Keratinocyte (primary cell): ENCODE measurements around the gene IGFBP4. TPM values are rescaled to one million over a fixed set of nuclear protein-coding genes. Genes with fewer than 3 reads are reported as not detected.

Source experiments
- DNase-seq: peaks from one replicate; pipeline ENCODE4 v3.0.0-alpha.2; 2011; ENCODE audit warnings: low read depth, missing footprints, low spot score
- FAIRE-seq: peaks from 2 replicates; lab custom pipeline; 2011; peaks lifted over from hg19 to GRCh38; lab: Jason Lieb, UNC
- H2AFZ ChIP-seq: 2 replicates; pipeline ENCODE4 v1.6.0; 2012; ENCODE audit warnings: low read length, control low read depth, inconsistent platforms; ENCODE audit not compliant: control insufficient read depth
- H3K27ac ChIP-seq: 2 replicates; pipeline ENCODE4 v1.5.1; 2011; ENCODE audit warnings: low read length; ENCODE audit not compliant: control insufficient read depth, insufficient read depth
- H3K27me3 ChIP-seq: 3 replicates; pipeline ENCODE4 v1.6.0; 2011; ENCODE audit warnings: low read length; ENCODE audit not compliant: control insufficient read depth, insufficient read depth; ENCODE audit errors: extremely low read depth
- H3K36me3 ChIP-seq, 2 experiments: 2 replicates in 1 of 2; 3 replicates in 1 of 2; pipeline ENCODE4 v1.5.1; 2011; ENCODE audit warnings: low read length in 2 of 2, mild to moderate bottlenecking in 1 of 2; ENCODE audit not compliant: control insufficient read depth in 2 of 2, insufficient read depth in 2 of 2; ENCODE audit errors: extremely low read depth in 1 of 2
- H3K4me1 ChIP-seq: 3 replicates; pipeline ENCODE4 v1.5.1; 2011; ENCODE audit warnings: low read length; ENCODE audit not compliant: control insufficient read depth, insufficient read depth; ENCODE audit errors: extremely low read depth
- H3K4me2 ChIP-seq: 3 replicates; pipeline ENCODE4 v1.6.0; 2011; ENCODE audit warnings: low read depth, low read length; ENCODE audit not compliant: control insufficient read depth, insufficient read depth; ENCODE audit errors: extremely low read depth
- H3K4me3 ChIP-seq, 3 experiments: fragments of 200-600 bp in 1 of 3; sonication (generic) in 1 of 3; 2 replicates in 2 of 3; 3 replicates in 1 of 3; pipeline ENCODE4 v1.5.1; 2011 to 2016; ENCODE audit warnings: low read length in 3 of 3, mild to moderate bottlenecking in 3 of 3, control low read depth in 2 of 3, inconsistent platforms in 1 of 3, low read depth in 1 of 3, mixed read lengths in 1 of 3, mixed run types in 1 of 3, moderate library complexity in 1 of 3; ENCODE audit not compliant: control insufficient read depth in 2 of 3, insufficient read depth in 2 of 3; ENCODE audit errors: extremely low read depth in 1 of 3
- H3K79me2 ChIP-seq: 2 replicates; pipeline ENCODE4 v1.6.0; 2012; ENCODE audit warnings: low read length; ENCODE audit not compliant: control insufficient read depth, insufficient read depth
- H3K9ac ChIP-seq: 3 replicates; pipeline ENCODE4 v1.6.0; 2011; ENCODE audit warnings: low read length; ENCODE audit not compliant: control insufficient read depth, insufficient read depth; ENCODE audit errors: extremely low read depth
- H3K9me1 ChIP-seq: 3 replicates; pipeline ENCODE4 v1.6.0; 2011; ENCODE audit warnings: low read length; ENCODE audit not compliant: control insufficient read depth, insufficient read depth; ENCODE audit errors: extremely low read depth
- H3K9me3 ChIP-seq: 2 replicates; pipeline ENCODE4 v1.5.1; 2012; ENCODE audit warnings: low read depth, low read length; ENCODE audit not compliant: control insufficient read depth
- H4K20me1 ChIP-seq: 3 replicates; pipeline ENCODE4 v1.6.0; 2011; ENCODE audit warnings: low read length; ENCODE audit not compliant: control insufficient read depth, insufficient read depth; ENCODE audit errors: extremely low read depth
- CTCF ChIP-seq, 3 experiments: IDR thresholded peaks in 1 of 3; conservative IDR thresholded peaks in 1 of 3; optimal IDR thresholded peaks in 1 of 3; 2 replicates in 2 of 3; 3 replicates in 1 of 3; pipeline versions ENCODE3 to v1.5.1; 2011; ENCODE audit warnings: low read length in 3 of 3, mild to moderate bottlenecking in 3 of 3, moderate library complexity in 2 of 3, control low read depth in 1 of 3, inconsistent platforms in 1 of 3; ENCODE audit not compliant: insufficient read depth in 2 of 3; ENCODE audit errors: extremely low read depth in 1 of 3
- EZH2 ChIP-seq: IDR thresholded peaks from one replicate; pipeline ENCODE4 v1.6.1; 2012; ENCODE audit warnings: inconsistent platforms, mild to moderate bottlenecking, low read length, moderate library complexity
- dilution Hi-C: fragments of 300-500 bp; cut with MboI; formaldehyde crosslinking; loops from one replicate; pipeline ENCODE4 v1.7.0; 2020; ENCODE audit warnings: low sequenced_read_pairs; ENCODE audit not compliant: extremely low pct_ligation_motif_present
- polyA plus RNA-seq, 5 experiments: library from polyadenylated mRNA; depleted of rRNA in 3 of 5; stranded (reverse) in 3 of 5; stranded (forward) in 1 of 5; unstranded in 1 of 5; fragments of >200 nt; gene quantifications; 1 replicate in 1 of 5; 2 replicates in 3 of 5; 3 replicates in 1 of 5; pipeline versions ENCODE4 v1.2.1 to v1.2.3, GENCODE V29; 2011 to 2012; ENCODE audit warnings: missing spikeins in 2 of 5, low read depth in 1 of 5, low replicate concordance in 1 of 5

Gene IGFBP4
- polyA plus RNA-seq, 1 donor (not counting 4 experiments of a cell fraction or from before 2014, with no cell fraction given), result 6.0 TPM

DNA sequence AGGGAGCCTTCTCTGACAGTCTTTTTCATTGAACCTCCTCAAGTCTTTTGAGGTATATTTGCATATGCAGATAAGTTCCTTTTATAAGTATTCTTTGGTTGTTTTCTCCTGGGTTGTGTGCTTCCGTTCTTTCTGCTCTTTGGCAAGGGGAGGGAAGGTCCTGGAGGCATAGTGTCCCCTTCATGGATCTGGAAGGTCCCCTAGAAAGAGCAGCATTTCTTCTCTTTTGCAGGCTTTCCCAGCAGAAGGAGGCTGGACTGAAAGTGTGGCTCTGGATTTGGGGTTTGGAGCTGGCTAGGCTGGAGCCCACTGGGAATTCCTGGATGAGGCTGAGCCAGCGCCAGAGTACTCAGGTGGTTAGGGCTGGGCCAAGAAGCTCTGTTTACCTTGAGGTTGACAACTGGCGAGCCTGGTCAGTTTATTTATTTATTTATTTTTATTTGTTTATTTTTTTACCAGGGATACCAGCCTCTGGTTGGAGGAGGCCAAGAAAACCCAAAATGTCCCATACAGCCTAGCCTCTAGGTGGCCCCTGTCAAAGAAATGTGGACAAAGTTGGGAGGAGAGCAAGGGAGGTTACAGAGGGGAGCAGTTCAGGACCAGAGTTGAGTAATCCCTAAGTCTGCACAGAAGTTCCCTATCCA lies 20.1 kb upstream of the IGFBP4 start:
- Histone ChIP-seq H3K79me2 (no peaks in the 10 kb centered on the region), H3K9me1 (no peaks in the 10 kb centered on the region), H3K4me1 (no peaks in the 10 kb centered on the region), H3K9ac (no peak overlapping the region), H3K27me3 (no peaks in the 10 kb centered on the region), H2AFZ (no peak overlapping the region), H3K36me3 (no peaks in the 10 kb centered on the region), H4K20me1 (no peaks in the 10 kb centered on the region), H3K27ac (no peak overlapping the region), H3K4me3 (no peak overlapping the region), H3K9me3 (no peaks in the 10 kb centered on the region), H3K4me2 (no peak overlapping the region)
- DNase-seq (no peak), FAIRE-seq (no peak)
- dilution Hi-C loops, result no loop called here
- TF ChIP-seq EZH2 (no peak), CTCF (optimal IDR thresholded peaks at IDR 0.05 in 1 of 3, IDR thresholded peaks at IDR 0.05 in 1 of 3, conservative IDR thresholded peaks at IDR 0.05 in 1 of 3; ENCODE audit: extremely low read depth in 1 of 3, insufficient read depth in 2 of 3, low read length in 3 of 3) (no peak)

GRCh38 chr17:40425741-40426140 lies 17.5 kb upstream of the IGFBP4 start:
- no peaks in the 10 kb centered on the region for H3K36me3 ChIP-seq
- no peak for DNase-seq
- no peak overlapping the region for H2AFZ ChIP-seq
- no peaks in the 10 kb centered on the region for H3K9me1 ChIP-seq
- H3K9me3 ChIP-seq, result no peaks in the 10 kb centered on the region
- no peak overlapping the region for H3K4me3 ChIP-seq
- peaks cover 8% of the 10 kb centered on the region for H3K27me3 ChIP-seq
- H3K4me2 ChIP-seq, result no peak overlapping the region
- no peak for FAIRE-seq
- H3K27ac ChIP-seq, result no peak overlapping the region
- no peak for TF ChIP-seq CTCF (optimal IDR thresholded peaks at IDR 0.05 in 1 of 3, IDR thresholded peaks at IDR 0.05 in 1 of 3, conservative IDR thresholded peaks at IDR 0.05 in 1 of 3; ENCODE audit: extremely low read depth in 1 of 3, insufficient read depth in 2 of 3, low read length in 3 of 3)
- no peak for TF ChIP-seq EZH2
- H3K4me1 ChIP-seq, result no peaks in the 10 kb centered on the region
- H4K20me1 ChIP-seq, result no peaks in the 10 kb centered on the region
- H3K9ac ChIP-seq, result no peak overlapping the region
- no peaks in the 10 kb centered on the region for H3K79me2 ChIP-seq
- dilution Hi-C loops, result no loop called here
